K562 (cell line): ENCODE results near the gene DENND1A. TPM values are rescaled to one million over a fixed set of nuclear protein-coding genes. Genes with fewer than 3 reads are reported as not detected.
A peak's percentile ranks its signal among the peaks of the same experiment; 100 is the strongest.

Source experiments
- CTCF ChIP-seq, 3 experiments: IDR thresholded peaks in 2 of 3; conservative IDR thresholded peaks in 1 of 3; 2 replicates each; pipeline ENCODE4 v1.5.1; 2011 to 2012; ENCODE audit warnings: low read length in 3 of 3, mild to moderate bottlenecking in 3 of 3, control low read depth in 2 of 3, improper control_type of control experiment in 1 of 3, inconsistent platforms in 1 of 3, low read depth in 1 of 3, mixed read lengths in 1 of 3, moderate library complexity in 1 of 3; ENCODE audit not compliant: insufficient read depth in 2 of 3
- ETV6 ChIP-seq, 3 experiments: fragments of 150-350 bp in 1 of 3; sonication (generic) in 1 of 3; formaldehyde crosslinking in 1 of 3; IDR thresholded peaks; 2 replicates each; pipeline versions ENCODE4 v1.6.1 to v1.8.0; 2014 to 2022; ENCODE audit warnings: borderline replicate concordance in 2 of 3, low read depth in 2 of 3, antibody characterized with exemption in 1 of 3, low read length in 1 of 3, mild to moderate bottlenecking in 1 of 3, missing genetic modification reagents in 1 of 3
- FOSL1 ChIP-seq: fragments of 200-800 bp; sonication (Bioruptor generic); conservative IDR thresholded peaks from 2 replicates; pipeline ENCODE4 v1.6.1; 2016; ENCODE audit warnings: missing genetic modification characterization, missing compliant biosample characterization
- MEF2D ChIP-seq: conservative IDR thresholded peaks from 2 replicates; pipeline ENCODE4 v1.6.1; 2016; ENCODE audit warnings: low read depth, missing genetic modification characterization, missing compliant biosample characterization
- polyA plus RNA-seq, 8 experiments: library from polyadenylated mRNA; depleted of rRNA in 4 of 8; stranded (reverse) in 5 of 8; unstranded in 3 of 8; fragments of >200 nt; fragmentation: Nextera tagmentation in 2 of 8; fragmentation: Illumina TruSeq in 1 of 8; extraction: Ambion mirVana in 2 of 8; extraction: Trizol in 1 of 8; gene quantifications; 2 replicates each; pipeline versions ENCODE4 v1.2.1 to v1.2.3, GENCODE V29; 2011 to 2014; ENCODE audit warnings: inconsistent platforms in 1 of 8, missing spikeins in 1 of 8
- total RNA-seq, 7 experiments: library from RNA; depleted of rRNA in 6 of 7; stranded (reverse); fragments of >200 nt in 6 of 7; fragmentation: Illumina TruSeq in 2 of 7; extraction: Trizol in 2 of 7; gene quantifications; 2 replicates each; pipeline versions ENCODE4 v1.2.1 to v1.2.3, GENCODE V29; 2011 to 2021; ENCODE audit warnings: low replicate concordance in 1 of 7

Gene DENND1A
- total and polyA plus RNA-seq, 9 of the 15 experiments (the other 6 are each of a cell fraction or from before 2014, with no cell fraction given): 7.6 to 29.5 (median 15.7) TPM

- 0 out of 4 replicates have a peak, but pooled peaks of 1 of the 2 experiments have one; percentile 40 for TF ChIP-seq ETV6 (IDR thresholded peaks at IDR 0.05; ENCODE audit: borderline replicate concordance in 1 of 2, low read depth in 2 of 2, low read length in 1 of 2)
- TF ChIP-seq ETV6 (CRISPR knock-in tag; IDR thresholded peaks at IDR 0.05; ENCODE audit: borderline replicate concordance): no peak
- peak; percentile 46; the same call in 1 of the 2 replicates for TF ChIP-seq FOSL1 (tag)
- TF ChIP-seq CTCF (IDR thresholded peaks at IDR 0.05 in 2 of 3, conservative IDR thresholded peaks at IDR 0.05 in 1 of 3; ENCODE audit: insufficient read depth in 2 of 3, low read depth in 1 of 3, low read length in 3 of 3): peak in 1 of 3 experiments; percentile 1; a peak in 1 of 6 replicates
- TF ChIP-seq MEF2D (tag): 0 out of 2 replicates have a peak, but pooled peaks have one; percentile 65
Observed at GRCh38 chr9:123548741-123549545, 381.0 kb downstream of the DENND1A start (continued).
